Left lobe of liver (tissue), 2 donors: ENCODE results near the gene EN1. TPM values are rescaled to one million over a fixed set of nuclear protein-coding genes. Genes with fewer than 3 reads are reported as not detected.

ENCODE experiments used
- ATAC-seq: fragments of 200-7000 bp; cut with Tn5 transposase; one replicate; pipeline ENCODE4 v1.9.1; 2020; ENCODE audit warnings: mild to moderate bottlenecking, moderate library complexity
- DNase-seq: peaks from one replicate; pipeline ENCODE4 v3.0.0-alpha.2; 2020; ENCODE audit warnings: low spot score
- total RNA-seq: library from RNA; stranded (reverse); gene quantifications from one replicate; pipeline ENCODE4 v1.2.1, GENCODE V29; 2021
- donor health status: DM: no; HTN: no; CAD: no; lungs with moderate emphysema.
- donor health status: DM: no; HTN: yes; CAD: no.

Gene EN1
- total RNA-seq, 1 donor from 2014 or later, result not detected

DNA sequence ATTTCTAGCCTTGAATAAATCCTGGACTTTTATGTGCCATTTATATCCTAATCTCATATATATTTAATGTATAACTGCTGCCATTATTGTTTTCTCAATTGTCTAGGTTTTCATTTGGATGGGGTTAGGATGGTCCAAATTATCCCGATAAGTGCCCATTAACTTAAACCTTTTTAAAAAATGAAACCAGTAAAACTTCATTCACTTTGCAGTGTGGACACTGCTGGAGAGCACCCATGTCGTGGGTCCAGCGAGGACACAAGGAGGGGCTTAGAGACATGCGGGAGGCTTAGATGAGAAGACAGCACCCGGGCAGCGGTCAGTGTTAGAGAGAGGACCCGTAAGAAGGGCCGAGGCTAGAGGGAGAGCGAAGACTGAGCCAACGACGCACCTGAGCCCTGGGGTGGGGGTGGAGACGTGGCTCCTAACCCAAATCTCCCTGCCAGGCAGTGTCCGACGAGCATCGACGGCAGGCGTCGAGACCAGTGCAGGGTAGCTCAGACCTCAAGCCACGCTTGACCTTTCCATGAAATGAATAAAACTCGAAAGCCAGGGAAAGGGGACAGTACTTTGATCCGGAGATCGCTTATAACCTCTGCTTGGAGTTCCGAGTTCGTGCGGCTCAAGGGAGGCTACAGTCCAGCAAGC is 9.0 kb upstream of the EN1 start:
- no peak for DNase-seq

DNA sequence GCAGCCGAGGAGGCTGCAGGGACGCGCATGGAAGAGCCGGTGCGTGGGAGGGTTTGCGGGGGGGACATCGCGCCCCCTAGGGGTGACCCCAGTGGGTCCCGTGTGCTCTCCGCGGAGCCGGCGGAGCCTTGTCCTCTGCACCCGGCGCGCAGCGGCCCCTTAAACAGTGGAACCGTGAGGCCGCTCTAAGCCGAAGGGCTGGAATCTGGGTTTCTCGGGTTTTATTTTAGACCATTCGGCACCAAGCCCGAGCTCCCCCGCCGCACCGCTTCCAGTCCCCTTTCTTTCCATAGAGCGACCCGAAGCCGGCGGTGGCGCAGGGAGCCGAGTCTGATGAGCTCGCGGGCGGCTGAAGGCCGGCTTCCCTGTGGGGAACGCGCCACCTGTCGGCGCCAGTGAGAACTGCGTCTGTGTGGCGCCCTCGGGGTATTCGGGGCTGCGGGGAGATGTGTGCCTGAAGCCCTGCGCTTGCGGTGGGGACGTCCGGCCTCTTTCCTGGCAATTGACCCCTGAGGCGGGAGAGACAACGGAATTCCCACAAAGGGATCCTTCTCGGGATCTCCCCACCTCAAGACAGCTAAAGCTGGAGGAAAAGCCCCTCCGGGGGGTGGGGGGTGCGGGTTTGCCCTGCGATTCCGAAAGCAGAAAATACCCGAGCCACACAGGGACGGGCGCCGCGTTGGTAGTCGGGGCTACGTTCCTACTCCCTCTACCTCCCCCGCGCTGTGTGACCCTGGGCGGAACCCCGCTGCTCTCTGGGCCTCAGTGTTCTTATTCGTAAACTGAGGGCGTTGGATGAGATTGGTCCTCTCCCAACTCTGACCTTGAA is 8.2 kb upstream of the EN1 start:
- DNase-seq (peak; percentile 81), ATAC-seq (peak; percentile 97)

More for the DNA sequence above, 9.0 kb upstream of the EN1 start:
- no peak for ATAC-seq

DNA sequence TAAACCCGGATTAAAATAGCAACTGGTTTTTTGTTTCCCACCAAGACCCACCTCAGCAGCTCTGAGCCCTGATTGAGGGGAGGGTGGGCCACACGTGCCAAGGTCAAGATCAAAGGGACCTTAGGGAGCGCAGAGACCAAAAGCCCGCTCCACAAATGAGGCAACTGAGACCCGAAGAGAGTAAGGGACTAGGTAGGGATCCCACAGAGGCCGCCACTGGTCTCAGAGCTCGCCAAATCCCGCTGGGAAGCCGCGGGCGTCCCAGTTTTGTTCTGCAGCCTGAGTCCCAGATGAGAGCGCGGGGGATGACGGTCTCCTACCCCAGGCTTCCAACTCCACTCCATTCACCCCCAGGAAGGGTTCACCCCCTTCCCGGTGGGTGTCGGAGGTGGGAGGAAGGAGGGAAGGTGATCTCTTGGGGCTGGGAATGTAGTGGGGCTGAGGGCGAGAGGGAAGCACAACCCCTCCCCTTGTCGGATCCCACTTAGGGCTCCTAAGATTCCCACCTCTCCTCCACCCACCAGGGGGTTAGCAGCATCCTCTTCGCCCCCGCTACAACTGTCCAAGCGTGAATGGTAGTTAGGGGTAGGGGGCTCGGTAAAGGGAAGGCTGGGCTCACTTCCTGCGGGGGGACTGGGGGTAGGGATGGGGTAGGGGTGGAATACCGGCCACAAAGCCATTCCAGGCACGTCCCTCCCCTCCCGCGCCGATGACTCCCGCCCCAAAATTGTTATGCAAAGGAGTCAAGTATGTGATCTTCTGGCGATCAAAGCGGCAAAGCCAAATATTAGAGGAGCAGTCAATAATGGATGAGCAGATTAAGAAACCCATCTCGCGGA is 7.3 kb upstream of the EN1 start:
- no peak for DNase-seq
- ATAC-seq, result no peak

DNA sequence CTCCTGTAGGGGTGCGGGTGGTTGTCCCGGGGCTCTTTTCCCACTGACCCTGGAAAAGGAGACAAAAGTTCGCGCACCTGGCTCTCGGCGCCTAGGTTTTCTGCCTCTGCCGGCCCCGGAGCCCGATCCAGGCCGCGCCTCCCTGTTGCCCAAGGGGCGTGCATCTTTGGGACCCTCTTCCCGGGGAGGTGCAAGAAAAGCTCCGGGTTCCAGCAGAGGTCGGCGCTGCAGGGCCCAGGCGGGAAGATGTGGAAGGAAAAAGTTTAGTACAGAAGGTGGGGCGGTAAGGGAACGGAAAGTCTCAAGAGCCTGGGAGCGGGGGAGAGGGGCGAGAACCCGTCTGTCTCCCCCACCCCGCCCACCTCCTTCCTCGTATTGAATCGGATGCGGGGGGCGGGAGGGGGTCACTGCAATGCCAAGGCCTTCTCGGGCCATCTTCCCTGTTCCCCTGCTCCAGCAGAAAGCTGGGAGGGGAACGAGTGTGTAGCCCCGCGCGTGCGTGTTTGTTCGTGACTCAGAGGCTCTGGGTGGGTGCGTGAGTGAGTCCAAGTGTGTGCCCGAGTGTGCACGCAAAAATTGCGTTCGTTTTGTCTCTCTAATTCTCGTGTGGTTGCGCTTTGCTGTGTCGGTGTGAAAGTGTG is 6.3 kb upstream of the EN1 start:
- ATAC-seq, result no peak
- DNase-seq, result no peak

DNA sequence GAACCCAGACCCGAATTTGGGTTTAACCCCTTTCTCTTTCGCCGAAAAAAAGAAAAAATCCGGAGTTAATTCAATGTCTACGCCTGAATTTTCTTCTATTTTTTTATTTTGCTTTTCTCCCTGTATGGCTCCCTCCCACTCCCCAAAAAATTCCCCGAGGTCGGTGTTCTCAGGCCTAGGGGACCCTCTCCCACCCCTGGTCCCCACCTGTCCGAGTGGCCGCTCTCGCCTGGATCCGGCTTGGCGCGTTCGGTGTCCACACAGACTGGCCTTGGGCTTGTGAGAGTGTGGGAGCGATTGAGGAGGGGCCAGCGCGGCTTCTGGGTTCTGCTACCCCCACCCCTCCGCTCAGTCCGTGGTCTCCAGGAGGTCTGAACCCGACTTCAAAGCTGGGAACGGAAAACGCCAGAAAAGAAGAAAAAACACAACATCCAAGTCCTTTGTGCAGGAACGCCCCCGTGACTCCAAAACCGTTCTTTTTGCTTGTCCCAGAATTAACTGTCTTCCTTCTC is 5.7 kb upstream of the EN1 start:
- no peak for ATAC-seq
- no peak for DNase-seq

DNA sequence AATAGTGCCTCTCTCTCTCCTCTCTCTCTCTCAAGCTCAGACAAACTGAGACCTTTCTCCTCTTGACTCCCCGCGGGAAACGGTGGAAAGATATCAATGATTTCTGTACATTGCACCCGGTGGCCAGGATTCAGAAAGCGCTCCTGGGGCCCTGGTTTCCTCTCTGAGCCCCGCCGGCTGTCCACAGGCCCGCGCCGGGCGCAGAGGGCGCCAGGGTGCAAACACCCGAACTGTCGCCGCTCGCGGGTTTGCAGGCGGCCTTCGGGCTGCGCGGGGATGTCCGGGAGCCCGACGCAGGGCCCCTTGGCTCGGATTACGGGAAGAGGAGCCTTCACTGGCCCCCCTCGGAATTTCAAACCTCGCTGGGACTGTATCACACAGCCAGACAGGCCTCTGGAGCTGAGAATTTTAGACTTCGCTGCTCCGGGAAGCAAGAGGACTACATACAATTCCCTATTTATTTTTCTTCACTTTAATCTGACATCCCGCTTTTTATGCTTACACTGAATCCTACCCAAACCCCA is 5.2 kb upstream of the EN1 start:
- DNase-seq (no peak), ATAC-seq (no peak)

DNA sequence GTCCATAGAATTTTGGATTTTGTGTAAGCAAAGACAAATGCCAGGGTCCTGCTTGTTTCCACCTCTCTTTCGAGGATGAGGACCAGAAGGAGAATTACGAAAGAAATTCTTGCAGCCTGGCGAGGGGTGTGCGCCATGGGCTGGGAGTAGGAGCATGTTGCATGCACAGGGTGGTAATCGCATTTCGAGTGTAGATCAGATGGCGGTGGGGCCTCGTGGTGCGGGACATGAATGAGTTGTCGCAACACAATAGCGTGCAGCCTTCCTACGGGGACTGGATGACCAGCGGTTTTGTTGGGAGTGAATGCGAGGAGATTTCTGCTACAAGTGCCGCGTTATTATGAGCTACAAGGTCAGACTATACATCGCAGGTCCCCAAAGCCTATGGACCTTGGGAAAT is 4.2 kb upstream of the EN1 start:
- ATAC-seq (no peak), DNase-seq (no peak)

DNA sequence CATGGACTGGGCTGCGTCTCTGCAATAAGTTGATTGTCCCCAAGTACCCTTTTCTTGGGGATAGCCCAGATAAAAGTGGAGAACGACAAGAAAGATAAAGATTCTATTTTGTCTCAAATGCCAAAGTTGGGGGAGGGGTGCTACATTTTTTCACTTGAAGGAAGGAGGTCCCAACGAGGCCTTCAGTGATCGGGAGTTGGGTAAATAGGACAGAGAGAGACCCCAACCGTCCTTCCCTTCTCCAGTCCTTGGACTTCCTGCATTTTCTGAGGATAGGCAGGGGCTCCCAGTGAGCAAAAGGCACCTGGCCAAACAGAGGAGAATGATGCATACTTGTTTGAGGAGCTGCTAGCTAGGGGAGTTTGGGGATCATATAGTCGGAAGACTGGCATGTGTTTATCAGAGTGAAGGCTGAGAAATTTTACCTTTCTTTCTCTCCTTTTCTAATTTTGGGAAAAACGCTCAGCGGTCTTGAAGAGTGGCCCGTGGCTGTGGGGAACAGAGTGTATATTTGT is 3.5 kb upstream of the EN1 start:
- no peak for DNase-seq
- no peak for ATAC-seq

DNA sequence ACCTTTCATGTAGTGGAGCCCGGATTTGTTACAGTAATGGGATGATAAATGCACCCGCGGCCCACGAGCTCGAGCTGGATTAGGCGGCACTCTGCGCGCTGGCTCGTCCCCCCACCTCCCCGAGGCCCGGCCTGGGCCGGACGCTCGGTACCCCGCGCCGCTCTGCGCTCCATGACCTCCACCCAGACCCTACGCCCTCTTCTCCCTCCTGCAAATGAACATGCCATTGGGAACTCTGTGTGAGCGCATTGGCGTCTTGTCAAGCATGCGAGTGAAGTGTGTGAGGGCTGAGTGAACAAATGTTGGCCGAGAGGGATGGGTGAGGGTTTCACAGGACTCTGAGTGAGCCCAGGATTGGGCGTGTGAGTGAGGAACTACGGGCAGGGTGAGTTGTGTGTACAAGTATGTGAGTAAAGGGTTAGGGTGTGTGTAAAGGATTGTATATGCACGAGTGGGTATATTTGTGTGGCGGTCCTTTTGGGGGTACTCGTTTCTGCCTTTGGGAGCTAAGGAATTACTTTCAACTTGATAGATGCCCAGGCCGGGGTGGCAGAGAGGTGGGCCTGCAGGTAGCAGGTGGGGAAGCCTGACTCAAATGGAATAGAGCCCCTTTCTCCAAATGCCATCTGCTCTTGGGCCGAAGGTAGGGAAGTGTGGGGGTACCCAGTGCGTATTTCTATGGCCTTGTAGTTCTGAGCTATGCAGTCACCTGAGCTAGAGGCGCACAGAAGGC is 2.9 kb upstream of the EN1 start:
- ATAC-seq (no peak), DNase-seq (no peak)

DNA sequence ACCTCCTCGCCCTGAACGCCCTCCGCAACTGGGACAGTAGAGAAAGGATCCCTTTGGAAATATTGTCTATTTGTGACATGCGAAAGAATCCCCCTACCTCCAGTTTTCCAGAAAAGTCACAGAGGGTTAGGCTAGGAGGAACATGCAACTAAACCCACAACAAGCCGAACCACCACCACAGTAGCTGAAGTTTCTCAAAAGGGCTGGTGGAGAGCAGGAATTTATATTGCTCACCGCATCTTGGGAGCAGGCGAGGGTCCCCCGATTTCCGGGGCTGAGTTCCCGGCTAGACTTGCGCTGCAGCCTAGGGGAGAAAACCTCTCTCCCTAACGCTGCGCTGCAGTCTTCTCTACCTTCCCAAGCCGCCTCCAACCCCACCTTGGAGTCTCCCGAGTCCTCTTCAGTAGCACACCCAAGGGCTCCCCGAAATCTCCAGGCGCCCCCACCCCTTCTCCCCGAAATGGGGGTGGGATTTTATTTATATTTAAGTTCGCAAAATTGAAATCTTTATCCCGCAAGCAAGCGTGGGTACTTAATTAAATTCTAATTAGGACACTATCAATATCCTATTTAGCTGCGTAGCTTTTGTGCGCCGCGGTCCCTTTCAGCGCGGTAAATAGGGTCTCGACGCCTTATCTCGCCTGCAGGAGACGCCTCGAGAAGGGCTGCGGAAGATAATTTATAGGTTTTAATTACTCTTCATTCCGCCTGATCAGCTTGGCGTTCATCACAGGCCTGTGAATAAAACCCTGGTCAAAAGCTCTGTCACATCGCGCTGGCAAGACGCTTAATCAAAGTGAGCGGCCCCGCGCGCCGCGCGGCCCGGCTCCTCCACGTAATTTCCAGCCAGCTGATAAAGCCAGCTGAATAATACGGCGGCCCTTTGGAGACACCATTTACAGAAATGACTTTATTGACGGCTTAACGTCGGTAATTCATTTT is 2.0 kb upstream of the EN1 start:
- ATAC-seq, result no peak
- no peak for DNase-seq

DNA sequence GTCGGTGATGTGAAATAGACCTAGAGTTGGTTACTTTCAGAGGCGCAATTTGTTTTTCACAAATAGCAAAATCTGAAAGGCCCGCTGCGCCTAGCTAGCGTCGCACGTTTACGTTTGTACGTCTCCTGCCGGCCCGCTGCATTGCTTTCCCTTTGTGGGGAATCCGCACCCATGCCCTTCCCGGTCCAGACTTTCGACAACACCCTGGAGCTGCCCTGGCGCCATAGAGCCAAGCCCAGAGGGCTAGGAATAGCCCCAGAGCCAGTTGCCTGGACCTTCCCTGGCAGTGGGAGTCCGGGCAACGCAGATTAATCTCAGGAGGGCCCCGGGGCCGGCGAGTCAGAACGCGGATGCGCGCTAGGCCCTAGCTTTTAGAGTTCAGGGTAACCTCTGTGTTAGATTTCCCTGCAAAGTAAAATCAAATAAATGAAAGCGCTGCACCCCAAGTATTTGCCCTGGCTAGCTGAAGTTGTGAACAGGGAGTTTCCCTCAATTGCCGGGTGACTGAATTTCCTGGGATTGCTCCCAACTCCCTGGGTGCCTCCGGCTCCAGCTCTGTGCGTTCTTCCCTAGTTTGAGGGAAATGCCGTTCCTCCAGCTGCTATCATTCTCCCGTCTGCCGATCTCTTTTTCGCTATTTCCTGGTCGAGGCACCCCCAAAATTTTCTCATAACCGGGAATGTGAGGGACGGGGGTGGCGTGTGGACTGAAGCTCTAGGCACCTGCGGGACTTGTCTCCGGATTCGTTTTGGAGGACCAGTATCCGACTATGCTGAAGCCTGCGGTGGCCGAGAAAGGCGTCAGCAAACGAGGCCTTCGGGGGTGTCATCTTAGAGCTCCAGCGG is 1.2 kb upstream of the EN1 start:
- no peak for DNase-seq
- no peak for ATAC-seq

DNA sequence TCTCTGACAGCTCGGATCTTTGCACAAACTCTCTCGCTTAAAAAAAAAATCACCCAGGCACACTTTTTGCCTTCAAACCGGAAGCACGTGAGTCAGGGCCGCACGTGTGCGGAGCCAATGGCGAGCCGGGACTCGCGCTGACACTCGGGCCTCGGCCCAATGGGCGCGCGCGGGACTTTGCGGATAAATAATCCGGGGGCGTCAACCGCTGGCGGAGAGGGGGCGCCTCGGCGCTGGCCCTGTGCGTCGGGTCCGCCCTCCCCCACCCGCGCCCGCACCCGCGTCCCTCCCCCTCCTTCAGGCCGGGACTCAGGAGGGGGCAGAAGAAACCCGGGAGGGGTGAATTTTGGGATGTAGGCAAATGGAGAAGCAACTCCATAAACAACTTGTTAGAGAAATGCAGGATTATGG is 319 bp upstream of the EN1 start:
- DNase-seq (no peak), ATAC-seq (no peak)

DNA sequence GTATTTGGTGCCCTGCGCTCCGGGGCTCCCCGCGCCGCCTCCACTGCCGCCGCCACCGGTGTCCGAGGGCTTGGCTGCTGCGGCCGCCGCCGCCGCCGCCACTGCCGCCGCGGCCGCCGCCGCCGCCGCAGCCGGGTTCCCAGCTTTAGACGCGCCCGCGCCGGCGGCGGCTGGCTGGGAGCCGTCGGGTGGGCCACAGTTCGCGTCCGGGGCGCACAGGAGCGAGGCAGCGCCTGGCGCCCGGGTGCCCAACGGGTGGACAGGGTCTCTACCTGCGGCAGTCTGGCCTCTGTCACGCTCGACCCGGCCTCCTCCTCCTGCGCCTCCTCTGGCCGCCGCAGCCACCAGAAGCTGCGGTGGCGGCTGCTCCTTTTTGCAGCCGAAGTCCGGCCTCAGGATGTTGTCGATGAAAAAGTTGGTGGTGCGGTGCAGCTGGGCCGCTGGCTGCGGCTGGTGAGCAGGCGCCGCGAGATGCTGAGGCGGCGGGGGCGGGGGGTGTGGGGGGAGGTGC is 951 bp downstream of the EN1 start:
- ATAC-seq, result no peak

DNA sequence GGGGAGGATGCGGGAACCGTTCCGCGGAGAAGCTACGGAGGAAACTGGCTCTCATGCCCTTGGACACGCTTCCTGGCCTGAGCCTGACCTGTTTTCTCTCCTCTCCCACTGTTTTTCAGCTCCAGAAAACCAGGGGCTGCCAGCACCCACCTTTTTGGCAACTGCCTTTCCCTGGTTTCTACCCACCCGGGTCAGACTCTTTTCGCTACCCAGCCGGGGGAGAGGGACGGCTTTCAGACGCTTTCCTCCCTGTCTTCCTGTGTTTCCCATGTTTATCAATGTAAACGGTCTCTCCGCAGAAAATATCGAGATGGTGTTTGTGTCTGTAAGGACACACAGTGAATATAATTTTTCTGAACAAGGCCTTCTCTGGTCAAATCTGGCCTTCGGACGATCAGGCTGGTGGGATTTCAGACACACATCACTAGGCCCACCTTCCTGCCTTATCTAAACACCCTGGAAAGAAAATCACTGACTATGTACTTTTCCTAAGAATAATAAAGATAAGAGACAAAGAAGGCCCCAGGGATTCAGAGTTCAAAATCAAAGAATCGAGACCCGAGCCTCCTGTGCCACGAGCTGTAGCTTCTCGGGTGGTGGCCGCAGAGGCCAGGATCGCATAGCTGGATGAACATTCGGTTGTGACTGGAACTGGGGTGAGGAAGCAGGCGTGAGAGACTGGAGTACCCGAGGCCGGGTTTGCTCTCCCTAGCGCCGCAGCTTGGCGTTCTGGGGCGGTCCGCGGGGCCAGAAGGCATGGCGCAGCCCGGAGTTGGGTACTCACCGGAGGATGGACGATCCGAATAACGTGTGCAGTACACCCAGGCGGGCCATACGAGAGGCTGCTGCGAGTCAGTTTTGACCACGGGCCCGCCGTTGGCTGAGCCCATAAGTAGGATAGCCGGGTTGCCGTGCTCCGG is 1.7 kb downstream of the EN1 start:
- ATAC-seq (no peak), DNase-seq (no peak)

More for the DNA sequence above, 951 bp downstream of the EN1 start:
- no peak for DNase-seq

DNA sequence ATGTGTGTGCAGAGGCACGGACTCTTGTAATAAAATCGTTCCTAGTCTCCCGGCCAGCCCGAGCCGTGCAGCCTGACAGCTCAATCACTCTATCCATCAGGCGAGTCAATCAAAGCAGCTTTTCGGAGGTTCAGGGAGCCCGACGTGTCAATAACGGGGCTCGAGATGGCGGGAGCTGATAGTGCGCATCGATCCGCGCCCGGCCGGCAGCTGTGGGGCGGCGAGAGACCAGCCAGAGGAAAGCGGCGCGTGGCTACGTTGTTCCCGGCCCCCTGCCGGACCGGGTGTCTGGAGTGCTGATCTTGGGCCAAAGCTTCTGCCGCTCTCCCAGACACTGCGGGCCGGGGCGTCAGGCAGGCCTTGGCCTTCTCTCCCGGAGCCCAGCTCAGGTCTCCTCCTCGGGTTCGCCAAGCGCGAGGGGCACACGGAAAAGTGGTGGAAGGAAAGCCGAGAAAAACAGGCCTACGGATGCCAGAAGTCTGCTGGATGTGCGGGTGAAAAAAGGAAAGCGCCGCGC is 2.4 kb downstream of the EN1 start:
- DNase-seq, result no peak
- ATAC-seq, result no peak
